HepG2 (cell line): Measurements from ENCODE around the gene FLYWCH1. TPM values are rescaled to one million over a fixed set of nuclear protein-coding genes. Genes with fewer than 3 reads are reported as not detected.

Experiments used
- CC2D1A ChIP-seq: sonication (generic); formaldehyde crosslinking; IDR thresholded peaks from 2 replicates; pipeline ENCODE4 v1.8.1; 2023; ENCODE audit warnings: mild to moderate bottlenecking, missing genetic modification reagents
- JUND ChIP-seq: sonication (generic); formaldehyde crosslinking; IDR thresholded peaks from 2 replicates; pipeline ENCODE4 v1.8.0; 2022; ENCODE audit warnings: mild to moderate bottlenecking, missing genetic modification reagents
- MAF1 ChIP-seq: sonication (generic); formaldehyde crosslinking; IDR thresholded peaks from 2 replicates; pipeline ENCODE4 v1.5.0; 2020; ENCODE audit warnings: missing genetic modification reagents, borderline replicate concordance
- NFATC3 ChIP-seq: sonication (generic); formaldehyde crosslinking; IDR thresholded peaks from 2 replicates; pipeline ENCODE4 v1.5.1; 2020; ENCODE audit warnings: mild to moderate bottlenecking, missing genetic modification reagents
- SALL1 ChIP-seq: sonication (generic); formaldehyde crosslinking; IDR thresholded peaks from 2 replicates; pipeline ENCODE4 v1.8.0; 2022; ENCODE audit warnings: mild to moderate bottlenecking, missing genetic modification reagents
- SNRNP70 ChIP-seq: fragments of 200-400 bp; formaldehyde crosslinking; IDR thresholded peaks from 2 replicates; pipeline ENCODE4 v1.6.1; 2017; ENCODE audit warnings: mild to moderate bottlenecking, low read depth, low read length, moderate library complexity
- TP53 ChIP-seq: sonication (generic); formaldehyde crosslinking; conservative IDR thresholded peaks from 2 replicates; pipeline ENCODE4 v1.4.0; 2020; ENCODE audit warnings: missing genetic modification reagents
- ZBTB3 ChIP-seq: sonication (generic); formaldehyde crosslinking; IDR thresholded peaks from 2 replicates; pipeline ENCODE4 v1.4.0; 2020; ENCODE audit warnings: low read depth, mild to moderate bottlenecking, moderate library complexity, missing genetic modification reagents, borderline replicate concordance
- ZFP36L2 ChIP-seq: sonication (generic); formaldehyde crosslinking; IDR thresholded peaks from 2 replicates; pipeline ENCODE4 v1.4.0; 2020; ENCODE audit warnings: missing genetic modification reagents
- ZNF101 ChIP-seq: sonication (generic); formaldehyde crosslinking; IDR thresholded peaks from 2 replicates; pipeline ENCODE4 v1.4.0; 2020; ENCODE audit warnings: mild to moderate bottlenecking, low read depth, missing genetic modification reagents, borderline replicate concordance
- ZNF124 ChIP-seq: sonication (generic); formaldehyde crosslinking; IDR thresholded peaks from 2 replicates; pipeline ENCODE4 v1.4.0; 2020; ENCODE audit warnings: missing genetic modification reagents
- ZNF614 ChIP-seq: IDR thresholded peaks from 2 replicates; pipeline ENCODE4 v1.6.1; 2018; ENCODE audit warnings: missing biosample characterization, missing genetic modification reagents, inconsistent platforms, borderline replicate concordance
- ZNF644 ChIP-seq: IDR thresholded peaks from 2 replicates; pipeline ENCODE4 v1.6.1; 2016; ENCODE audit warnings: low read depth
- polyA plus RNA-seq, 8 experiments: library from polyadenylated mRNA; depleted of rRNA in 3 of 8; stranded (reverse) in 7 of 8; unstranded in 1 of 8; fragments of >200 nt; fragmentation: Illumina TruSeq in 4 of 8; extraction: Trizol in 4 of 8; gene quantifications; 2 replicates each; pipeline versions ENCODE4 v1.2.1 to v1.2.3, GENCODE V29; 2011 to 2016; ENCODE audit warnings: low read depth in 4 of 8, missing spikeins in 1 of 8, mixed read lengths in 1 of 8; ENCODE audit not compliant: insufficient read depth in 1 of 8
- total RNA-seq, 5 experiments: library from RNA; depleted of rRNA; stranded (reverse); fragments of >200 nt; fragmentation: Illumina TruSeq; extraction: Trizol; gene quantifications; 2 replicates each; pipeline ENCODE4 v1.2.3, GENCODE V29; 2016; ENCODE audit warnings: low read depth in 1 of 5
- TF ChIP-seq, protein P1 (sequence below): sonication (generic); formaldehyde crosslinking; IDR thresholded peaks from 2 replicates; pipeline ENCODE4 v1.4.0; 2020; ENCODE audit warnings: missing genetic modification reagents
- TF ChIP-seq, protein P2 (sequence below): sonication (generic); formaldehyde crosslinking; IDR thresholded peaks from 2 replicates; pipeline ENCODE4 v1.4.0; 2020; ENCODE audit warnings: missing genetic modification reagents
- TF ChIP-seq, protein P3 (sequence below): IDR thresholded peaks from 2 replicates; pipeline ENCODE4 v1.6.1; 2018; ENCODE audit warnings: missing genetic modification reagents, mild to moderate bottlenecking, missing compliant biosample characterization
- TF ChIP-seq, protein P4 (sequence below): sonication (generic); formaldehyde crosslinking; IDR thresholded peaks from 2 replicates; pipeline ENCODE4 v1.4.0; 2020; ENCODE audit warnings: missing genetic modification reagents

FLYWCH1 gene
- total and polyA plus RNA-seq, 2 of the 13 experiments (the other 11 are each of a cell fraction or from before 2014, with no cell fraction given), result 7.3 to 12.4 TPM

DNA sequence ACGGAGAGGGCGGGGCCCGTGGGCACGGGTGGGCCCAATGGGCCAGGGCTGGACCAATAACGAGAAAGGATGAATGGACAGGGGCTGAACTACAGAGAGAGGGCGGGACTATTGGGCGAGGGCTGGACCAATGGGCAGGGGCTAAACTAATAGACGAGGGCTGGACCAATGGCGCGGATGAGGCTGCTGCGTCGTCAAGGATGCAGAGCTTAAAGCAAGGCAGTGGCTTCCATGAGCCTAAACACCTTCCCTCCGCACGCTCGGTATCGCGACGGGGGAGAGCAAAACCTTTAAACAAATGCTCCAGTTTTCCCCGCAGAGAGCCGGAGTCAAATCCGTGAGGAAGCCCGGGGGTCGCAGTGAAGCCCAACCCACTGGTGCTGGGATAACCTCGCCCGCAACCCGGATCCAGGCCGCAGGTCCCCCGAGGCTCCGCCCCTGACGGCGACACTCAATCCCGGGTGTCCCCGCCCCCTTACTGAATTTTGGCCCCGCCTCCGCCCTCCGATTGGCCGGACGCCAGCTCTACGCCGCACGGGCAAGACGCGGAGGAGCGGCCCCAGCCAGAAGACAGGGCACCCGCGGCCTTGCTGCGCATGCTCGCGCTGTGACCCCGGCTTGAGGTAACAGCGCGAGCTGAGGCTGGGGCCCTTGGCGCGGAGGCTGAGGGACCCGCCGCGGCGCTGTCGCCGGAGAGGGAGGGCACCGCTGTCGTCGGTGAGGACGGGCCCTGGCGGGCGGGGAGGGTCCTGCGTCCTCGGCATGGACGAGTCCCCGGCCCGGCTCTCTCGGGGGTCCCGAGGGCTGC is 28.9 kb upstream of the FLYWCH1 start, which contains the start of gene FLYWCH2 (continued):
- TF ChIP-seq, protein P1, sequence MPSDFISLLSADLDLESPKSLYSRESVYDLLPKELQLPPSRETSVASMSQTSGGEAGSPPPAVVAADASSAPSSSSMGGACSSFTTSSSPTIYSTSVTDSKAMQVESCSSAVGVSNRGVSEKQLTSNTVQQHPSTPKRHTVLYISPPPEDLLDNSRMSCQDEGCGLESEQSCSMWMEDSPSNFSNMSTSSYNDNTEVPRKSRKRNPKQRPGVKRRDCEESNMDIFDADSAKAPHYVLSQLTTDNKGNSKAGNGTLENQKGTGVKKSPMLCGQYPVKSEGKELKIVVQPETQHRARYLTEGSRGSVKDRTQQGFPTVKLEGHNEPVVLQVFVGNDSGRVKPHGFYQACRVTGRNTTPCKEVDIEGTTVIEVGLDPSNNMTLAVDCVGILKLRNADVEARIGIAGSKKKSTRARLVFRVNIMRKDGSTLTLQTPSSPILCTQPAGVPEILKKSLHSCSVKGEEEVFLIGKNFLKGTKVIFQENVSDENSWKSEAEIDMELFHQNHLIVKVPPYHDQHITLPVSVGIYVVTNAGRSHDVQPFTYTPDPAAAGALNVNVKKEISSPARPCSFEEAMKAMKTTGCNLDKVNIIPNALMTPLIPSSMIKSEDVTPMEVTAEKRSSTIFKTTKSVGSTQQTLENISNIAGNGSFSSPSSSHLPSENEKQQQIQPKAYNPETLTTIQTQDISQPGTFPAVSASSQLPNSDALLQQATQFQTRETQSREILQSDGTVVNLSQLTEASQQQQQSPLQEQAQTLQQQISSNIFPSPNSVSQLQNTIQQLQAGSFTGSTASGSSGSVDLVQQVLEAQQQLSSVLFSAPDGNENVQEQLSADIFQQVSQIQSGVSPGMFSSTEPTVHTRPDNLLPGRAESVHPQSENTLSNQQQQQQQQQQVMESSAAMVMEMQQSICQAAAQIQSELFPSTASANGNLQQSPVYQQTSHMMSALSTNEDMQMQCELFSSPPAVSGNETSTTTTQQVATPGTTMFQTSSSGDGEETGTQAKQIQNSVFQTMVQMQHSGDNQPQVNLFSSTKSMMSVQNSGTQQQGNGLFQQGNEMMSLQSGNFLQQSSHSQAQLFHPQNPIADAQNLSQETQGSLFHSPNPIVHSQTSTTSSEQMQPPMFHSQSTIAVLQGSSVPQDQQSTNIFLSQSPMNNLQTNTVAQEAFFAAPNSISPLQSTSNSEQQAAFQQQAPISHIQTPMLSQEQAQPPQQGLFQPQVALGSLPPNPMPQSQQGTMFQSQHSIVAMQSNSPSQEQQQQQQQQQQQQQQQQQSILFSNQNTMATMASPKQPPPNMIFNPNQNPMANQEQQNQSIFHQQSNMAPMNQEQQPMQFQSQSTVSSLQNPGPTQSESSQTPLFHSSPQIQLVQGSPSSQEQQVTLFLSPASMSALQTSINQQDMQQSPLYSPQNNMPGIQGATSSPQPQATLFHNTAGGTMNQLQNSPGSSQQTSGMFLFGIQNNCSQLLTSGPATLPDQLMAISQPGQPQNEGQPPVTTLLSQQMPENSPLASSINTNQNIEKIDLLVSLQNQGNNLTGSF (CRISPR knock-in tag), result peak; percentile 64
- TF ChIP-seq ZFP36L2 (peak; percentile 28; the same call in 1 of the 2 replicates), NFATC3 (CRISPR knock-in tag) (no peak), SALL1 (peak; percentile 26; the same call in 1 of the 2 replicates), ZNF124 (no peak), SNRNP70 (no peak), ZNF644 (CRISPR knock-in tag) (no peak), JUND (CRISPR knock-in tag) (no peak), CC2D1A (CRISPR knock-in tag) (no peak), TP53 (CRISPR knock-in tag) (0 out of 2 replicates have a peak, but pooled peaks have one; percentile 70), ZNF614 (CRISPR knock-in tag) (peak; percentile 26; the same call in 1 of the 2 replicates), MAF1 (CRISPR knock-in tag) (no peak), ZBTB3 (CRISPR knock-in tag) (peak; percentile 79; the same call in 1 of the 2 replicates), ZNF101 (CRISPR knock-in tag) (no peak)
- TF ChIP-seq, protein P2, sequence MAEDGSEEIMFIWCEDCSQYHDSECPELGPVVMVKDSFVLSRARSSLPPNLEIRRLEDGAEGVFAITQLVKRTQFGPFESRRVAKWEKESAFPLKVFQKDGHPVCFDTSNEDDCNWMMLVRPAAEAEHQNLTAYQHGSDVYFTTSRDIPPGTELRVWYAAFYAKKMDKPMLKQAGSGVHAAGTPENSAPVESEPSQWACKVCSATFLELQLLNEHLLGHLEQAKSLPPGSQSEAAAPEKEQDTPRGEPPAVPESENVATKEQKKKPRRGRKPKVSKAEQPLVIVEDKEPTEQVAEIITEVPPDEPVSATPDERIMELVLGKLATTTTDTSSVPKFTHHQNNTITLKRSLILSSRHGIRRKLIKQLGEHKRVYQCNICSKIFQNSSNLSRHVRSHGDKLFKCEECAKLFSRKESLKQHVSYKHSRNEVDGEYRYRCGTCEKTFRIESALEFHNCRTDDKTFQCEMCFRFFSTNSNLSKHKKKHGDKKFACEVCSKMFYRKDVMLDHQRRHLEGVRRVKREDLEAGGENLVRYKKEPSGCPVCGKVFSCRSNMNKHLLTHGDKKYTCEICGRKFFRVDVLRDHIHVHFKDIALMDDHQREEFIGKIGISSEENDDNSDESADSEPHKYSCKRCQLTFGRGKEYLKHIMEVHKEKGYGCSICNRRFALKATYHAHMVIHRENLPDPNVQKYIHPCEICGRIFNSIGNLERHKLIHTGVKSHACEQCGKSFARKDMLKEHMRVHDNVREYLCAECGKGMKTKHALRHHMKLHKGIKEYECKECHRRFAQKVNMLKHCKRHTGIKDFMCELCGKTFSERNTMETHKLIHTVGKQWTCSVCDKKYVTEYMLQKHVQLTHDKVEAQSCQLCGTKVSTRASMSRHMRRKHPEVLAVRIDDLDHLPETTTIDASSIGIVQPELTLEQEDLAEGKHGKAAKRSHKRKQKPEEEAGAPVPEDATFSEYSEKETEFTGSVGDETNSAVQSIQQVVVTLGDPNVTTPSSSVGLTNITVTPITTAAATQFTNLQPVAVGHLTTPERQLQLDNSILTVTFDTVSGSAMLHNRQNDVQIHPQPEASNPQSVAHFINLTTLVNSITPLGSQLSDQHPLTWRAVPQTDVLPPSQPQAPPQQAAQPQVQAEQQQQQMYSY, result peak; percentile 60
- TF ChIP-seq, protein P3, sequence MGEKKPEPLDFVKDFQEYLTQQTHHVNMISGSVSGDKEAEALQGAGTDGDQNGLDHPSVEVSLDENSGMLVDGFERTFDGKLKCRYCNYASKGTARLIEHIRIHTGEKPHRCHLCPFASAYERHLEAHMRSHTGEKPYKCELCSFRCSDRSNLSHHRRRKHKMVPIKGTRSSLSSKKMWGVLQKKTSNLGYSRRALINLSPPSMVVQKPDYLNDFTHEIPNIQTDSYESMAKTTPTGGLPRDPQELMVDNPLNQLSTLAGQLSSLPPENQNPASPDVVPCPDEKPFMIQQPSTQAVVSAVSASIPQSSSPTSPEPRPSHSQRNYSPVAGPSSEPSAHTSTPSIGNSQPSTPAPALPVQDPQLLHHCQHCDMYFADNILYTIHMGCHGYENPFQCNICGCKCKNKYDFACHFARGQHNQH, result peak; percentile 72; the same call in 1 of the 2 replicates
- TF ChIP-seq, protein P4, sequence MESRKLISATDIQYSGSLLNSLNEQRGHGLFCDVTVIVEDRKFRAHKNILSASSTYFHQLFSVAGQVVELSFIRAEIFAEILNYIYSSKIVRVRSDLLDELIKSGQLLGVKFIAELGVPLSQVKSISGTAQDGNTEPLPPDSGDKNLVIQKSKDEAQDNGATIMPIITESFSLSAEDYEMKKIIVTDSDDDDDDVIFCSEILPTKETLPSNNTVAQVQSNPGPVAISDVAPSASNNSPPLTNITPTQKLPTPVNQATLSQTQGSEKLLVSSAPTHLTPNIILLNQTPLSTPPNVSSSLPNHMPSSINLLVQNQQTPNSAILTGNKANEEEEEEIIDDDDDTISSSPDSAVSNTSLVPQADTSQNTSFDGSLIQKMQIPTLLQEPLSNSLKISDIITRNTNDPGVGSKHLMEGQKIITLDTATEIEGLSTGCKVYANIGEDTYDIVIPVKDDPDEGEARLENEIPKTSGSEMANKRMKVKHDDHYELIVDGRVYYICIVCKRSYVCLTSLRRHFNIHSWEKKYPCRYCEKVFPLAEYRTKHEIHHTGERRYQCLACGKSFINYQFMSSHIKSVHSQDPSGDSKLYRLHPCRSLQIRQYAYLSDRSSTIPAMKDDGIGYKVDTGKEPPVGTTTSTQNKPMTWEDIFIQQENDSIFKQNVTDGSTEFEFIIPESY, result 0 out of 2 replicates have a peak, but pooled peaks have one; percentile 8
